PC-3 (cell line): ENCODE results near the gene ZNF606. TPM values are rescaled to one million over a fixed set of nuclear protein-coding genes. Genes with fewer than 3 reads are reported as not detected.

ENCODE experiments used
- ATAC-seq: fragments of 200-7000 bp; cut with Tn5 transposase; 2 replicates; pipeline ENCODE4 v1.9.1; 2020; ENCODE audit warnings: mild to moderate bottlenecking, moderate library complexity
- BruUV-seq: library from RNA; stranded (reverse); fragments of 400-500 nt; replicated peaks from 2 replicates; lab custom pipeline; 2021; lab: Mats Ljungman, UMichigan
- CTCF ChIA-PET: fragments of 300-600 bp; sonication (Branson Sonifier 250); formaldehyde crosslinking; loops from one replicate; lab custom pipeline; 2022; ENCODE audit warnings: antibody characterized with exemption; lab: Charles Lee
- POLR2A ChIA-PET: fragments of 300-600 bp; sonication (Branson Sonifier 250); formaldehyde crosslinking; loops from one replicate; lab custom pipeline; 2022; ENCODE audit warnings: antibody characterized with exemption; ENCODE audit not compliant: unreplicated experiment; lab: Charles Lee
- DNase-seq: peaks from one replicate; pipeline ENCODE4 v3.0.0-alpha.2; 2015
- H2AFZ ChIP-seq: fragments of 300-600 bp; sonication (generic); 2 replicates; pipeline ENCODE4 v1.6.0; 2016; ENCODE audit warnings: antibody characterized with exemption, low read length
- H3F3A ChIP-seq: fragments of 300-600 bp; sonication (generic); one replicate; pipeline ENCODE4 v1.6.0; 2017; ENCODE audit warnings: antibody characterized with exemption, low read length, control low read depth, mild to moderate bottlenecking; ENCODE audit not compliant: unreplicated experiment
- H3K27ac ChIP-seq: fragments of 300-600 bp; sonication (generic); 2 replicates; pipeline ENCODE4 v1.5.1; 2016; ENCODE audit warnings: mild to moderate bottlenecking, low read length
- H3K27me3 ChIP-seq: fragments of 300-600 bp; sonication (generic); 2 replicates; pipeline ENCODE4 v1.6.1; 2016; ENCODE audit warnings: low read length, mixed read lengths
- H3K36me3 ChIP-seq: fragments of 300-600 bp; sonication (generic); 2 replicates; pipeline ENCODE4 v1.6.1; 2016; ENCODE audit warnings: low read depth, mixed run types, low read length, mixed read lengths
- H3K4me1 ChIP-seq: fragments of 300-600 bp; sonication (generic); 2 replicates; pipeline ENCODE4 v1.5.1; 2016; ENCODE audit warnings: low read length; ENCODE audit not compliant: insufficient read depth
- H3K4me2 ChIP-seq: fragments of 300-600 bp; sonication (generic); 2 replicates; pipeline ENCODE4 v1.6.0; 2016; ENCODE audit warnings: low read length
- H3K4me3 ChIP-seq: fragments of 300-600 bp; sonication (generic); 2 replicates; pipeline ENCODE4 v1.5.1; 2016; ENCODE audit warnings: mild to moderate bottlenecking, low read length, mixed read lengths
- H3K79me2 ChIP-seq: fragments of 300-600 bp; sonication (generic); 2 replicates; pipeline ENCODE4 v1.6.1; 2017; ENCODE audit warnings: low read length, mixed read lengths
- H3K9ac ChIP-seq: fragments of 300-600 bp; sonication (generic); 2 replicates; pipeline ENCODE4 v1.6.0; 2016; ENCODE audit warnings: mild to moderate bottlenecking, low read length
- H3K9me2 ChIP-seq: fragments of 300-600 bp; sonication (generic); replicated peaks from 2 replicates; pipeline ENCODE4 v1.6.1; 2016; ENCODE audit warnings: mixed run types, low read length, mixed read lengths
- H3K9me3 ChIP-seq: fragments of 300-600 bp; sonication (generic); 2 replicates; pipeline ENCODE4 v1.6.1; 2016; ENCODE audit warnings: low read length, mixed read lengths
- H4K20me1 ChIP-seq: fragments of 300-600 bp; sonication (generic); 2 replicates; pipeline ENCODE4 v1.6.1; 2016; ENCODE audit warnings: low read length, mixed read lengths
- EZH2 ChIP-seq: fragments of 300-600 bp; sonication (generic); IDR thresholded peaks from one replicate; pipeline ENCODE4 v1.6.1; 2017; ENCODE audit warnings: antibody characterized with exemption, mild to moderate bottlenecking, low read length; ENCODE audit not compliant: unreplicated experiment
- EZH2phosphoT487 ChIP-seq: fragments of 300-600 bp; sonication (generic); IDR thresholded peaks from 2 replicates; pipeline ENCODE4 v1.6.1; 2018; ENCODE audit warnings: mild to moderate bottlenecking, antibody characterized with exemption, low read length, borderline replicate concordance
- intact Hi-C: fragments of 100-400 bp; cut with micrococcal nuclease; formaldehyde crosslinking; loops from 2 replicates; pipeline ENCODE4 v1.9.0; 2023
- total RNA-seq: library from RNA; depleted of rRNA; stranded (reverse); fragments of >200 nt; gene quantifications from 2 replicates; pipeline ENCODE4 v1.2.3, GENCODE V29; 2014
- TF ChIP-seq, protein P1 (sequence below): fragments of 300-600 bp; sonication (generic); conservative IDR thresholded peaks from 2 replicates; pipeline ENCODE4 v1.5.1; 2017; ENCODE audit warnings: antibody characterized with exemption, low read depth, mild to moderate bottlenecking, low read length

Gene ZNF606
- total RNA-seq, 1 experiment from 2014 or later, result 6.0 TPM

DNA sequence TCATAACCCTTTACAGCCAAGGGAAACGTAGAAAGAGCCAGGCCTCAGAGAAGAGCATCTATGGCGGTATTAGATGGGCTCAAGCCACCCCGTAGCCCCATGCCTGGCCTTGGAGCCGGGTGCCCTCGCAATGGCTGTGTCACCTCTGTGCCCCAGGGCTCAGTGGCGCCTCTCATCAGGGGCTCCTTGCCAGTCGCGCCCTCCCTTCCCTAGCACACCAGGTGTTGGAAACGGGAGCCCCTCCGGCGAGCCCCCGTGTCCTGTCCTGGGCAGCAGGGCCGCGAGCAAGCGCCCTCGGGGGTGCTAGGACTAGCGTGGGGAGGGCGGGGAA, 55.6 kb downstream of the ZNF606 start:
- no TSS peak for BruUV-seq

DNA sequence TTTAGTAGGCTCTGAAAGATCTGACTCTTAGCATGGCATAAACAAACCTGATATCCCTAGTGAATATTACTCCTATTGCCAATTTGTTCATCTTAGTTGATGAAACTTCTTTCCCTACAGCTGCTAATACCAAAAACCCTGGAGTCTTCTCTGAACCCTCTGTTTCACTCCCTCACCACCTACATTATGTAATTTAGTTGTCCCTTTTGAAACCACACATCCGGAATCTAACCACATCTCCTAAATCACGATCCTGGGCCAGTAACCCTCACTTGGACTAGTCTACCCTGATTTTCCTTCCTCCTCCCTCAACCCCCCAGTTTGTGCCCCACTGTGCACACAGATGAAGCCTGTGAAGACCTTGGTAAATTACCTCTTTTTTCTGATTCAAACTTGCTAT, 56.3 kb downstream of the ZNF606 start:
- peak overlapping the region; percentile 83 for H3K4me2 ChIP-seq
- H3F3A ChIP-seq, result no peaks in the 10 kb centered on the region
- intact Hi-C loops, result no loop called here
- ATAC-seq (no peak), DNase-seq (no peak)
- H3K4me3 ChIP-seq, result peak overlapping the region; percentile 83
- no TSS peak for BruUV-seq
- no peaks in the 10 kb centered on the region for H4K20me1 ChIP-seq
- no peaks in the 10 kb centered on the region for H3K9me2 ChIP-seq
- TF ChIP-seq, protein P1, sequence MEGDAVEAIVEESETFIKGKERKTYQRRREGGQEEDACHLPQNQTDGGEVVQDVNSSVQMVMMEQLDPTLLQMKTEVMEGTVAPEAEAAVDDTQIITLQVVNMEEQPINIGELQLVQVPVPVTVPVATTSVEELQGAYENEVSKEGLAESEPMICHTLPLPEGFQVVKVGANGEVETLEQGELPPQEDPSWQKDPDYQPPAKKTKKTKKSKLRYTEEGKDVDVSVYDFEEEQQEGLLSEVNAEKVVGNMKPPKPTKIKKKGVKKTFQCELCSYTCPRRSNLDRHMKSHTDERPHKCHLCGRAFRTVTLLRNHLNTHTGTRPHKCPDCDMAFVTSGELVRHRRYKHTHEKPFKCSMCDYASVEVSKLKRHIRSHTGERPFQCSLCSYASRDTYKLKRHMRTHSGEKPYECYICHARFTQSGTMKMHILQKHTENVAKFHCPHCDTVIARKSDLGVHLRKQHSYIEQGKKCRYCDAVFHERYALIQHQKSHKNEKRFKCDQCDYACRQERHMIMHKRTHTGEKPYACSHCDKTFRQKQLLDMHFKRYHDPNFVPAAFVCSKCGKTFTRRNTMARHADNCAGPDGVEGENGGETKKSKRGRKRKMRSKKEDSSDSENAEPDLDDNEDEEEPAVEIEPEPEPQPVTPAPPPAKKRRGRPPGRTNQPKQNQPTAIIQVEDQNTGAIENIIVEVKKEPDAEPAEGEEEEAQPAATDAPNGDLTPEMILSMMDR, result no peak
- no peak for TF ChIP-seq EZH2phosphoT487
- TF ChIP-seq EZH2, result no peak
- H2AFZ ChIP-seq, result no peak overlapping the region
- H3K27me3 ChIP-seq, result no peaks in the 10 kb centered on the region
- H3K4me1 ChIP-seq, result no peaks in the 10 kb centered on the region
- peaks cover 47% of the 10 kb centered on the region for H3K36me3 ChIP-seq
- no peak overlapping the region; the same call in 1 of the 2 replicates for H3K9ac ChIP-seq
- H3K9me3 ChIP-seq, result peaks cover 55% of the 10 kb centered on the region
- H3K79me2 ChIP-seq, result peaks cover 25% of the 10 kb centered on the region
- H3K27ac ChIP-seq, result no peak overlapping the region
- ChIA-PET CTCF (no interaction called here), POLR2A (no interaction called here)

More for the DNA sequence above, 55.6 kb downstream of the ZNF606 start:
- H3K4me2 ChIP-seq, result peak overlapping the region; percentile 83
- no peaks in the 10 kb centered on the region for H4K20me1 ChIP-seq
- no peaks in the 10 kb centered on the region for H3F3A ChIP-seq
- no peak for DNase-seq
- H3K9ac ChIP-seq, result peak overlapping the region; percentile 82
- no peak overlapping the region for H3K27ac ChIP-seq
- TF ChIP-seq EZH2 (no peak), EZH2phosphoT487 (no peak)
- TF ChIP-seq, protein P1, result no peak
- ATAC-seq, result peak; percentile 12; the same call in 1 of the 2 replicates
- ChIA-PET CTCF (no interaction called here), POLR2A (no interaction called here)
- H3K4me1 ChIP-seq, result no peaks in the 10 kb centered on the region
- H3K27me3 ChIP-seq, result no peaks in the 10 kb centered on the region
- peaks cover 39% of the 10 kb centered on the region for H3K36me3 ChIP-seq
- intact Hi-C loops, result no loop called here
- H3K79me2 ChIP-seq, result peaks cover 25% of the 10 kb centered on the region
- no peaks in the 10 kb centered on the region for H3K9me2 ChIP-seq
- peaks cover 48% of the 10 kb centered on the region for H3K9me3 ChIP-seq
- peak overlapping the region; percentile 83 for H3K4me3 ChIP-seq
- H2AFZ ChIP-seq, result peak overlapping the region; percentile 66

DNA sequence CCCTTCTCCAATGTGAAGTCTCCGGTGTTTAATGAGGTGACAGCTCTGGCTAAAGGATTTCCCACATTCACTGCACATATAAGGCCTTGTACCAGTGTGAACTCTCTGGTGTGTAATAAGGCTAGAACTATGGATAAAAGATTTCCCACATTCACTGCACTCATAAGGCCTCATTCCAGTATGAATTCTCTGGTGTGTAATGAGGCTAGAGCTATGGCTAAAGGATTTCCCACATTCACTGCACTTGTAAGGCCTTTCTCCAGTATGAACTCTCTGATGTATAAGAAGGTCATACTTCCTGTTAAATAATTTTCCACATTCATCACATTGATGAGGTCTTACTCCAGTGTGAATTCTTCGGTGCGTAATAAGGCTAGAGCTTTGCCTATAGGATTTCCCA, 61.0 kb downstream of the ZNF606 start:
- Histone ChIP-seq H2AFZ (no peak overlapping the region), H3K9me3 (peaks cover 66% of the 10 kb centered on the region), H3K9ac (no peak overlapping the region), H3K27ac (no peak overlapping the region), H3F3A (no peaks in the 10 kb centered on the region), H3K4me3 (no peak overlapping the region; the same call in 1 of the 2 replicates), H3K4me1 (no peaks in the 10 kb centered on the region), H3K79me2 (peaks cover 16% of the 10 kb centered on the region), H3K27me3 (no peaks in the 10 kb centered on the region), H3K36me3 (peaks cover 76% of the 10 kb centered on the region), H4K20me1 (no peaks in the 10 kb centered on the region), H3K4me2 (no peak overlapping the region), H3K9me2 (no peaks in the 10 kb centered on the region)
- BruUV-seq, result no TSS peak
- intact Hi-C loops, result no loop called here
- TF ChIP-seq, protein P1, result no peak
- TF ChIP-seq EZH2 (no peak), EZH2phosphoT487 (no peak)
- DNase-seq, result no peak
- ATAC-seq, result no peak
- ChIA-PET POLR2A (no interaction called here), CTCF (no interaction called here)
